Activated CD4-positive, alpha-beta T cell treated with anti-CD3 and anti-CD28 coated beads, Interleukin-2, amount 50 U/mL, for 4 hours (primary cell): ENCODE data around the gene BRCC3.
A peak's percentile ranks its signal among the peaks of the same experiment; 100 is the strongest.

Experiments
- DNase-seq, 2 experiments: peaks; one replicate each; pipeline ENCODE4 v3.0.0-alpha.2; 2020

Gene BRCC3

GRCh38 chrX:155148724-155149537, 77.6 kb downstream of the BRCC3 start:
- peak; percentile 8 to 21 for DNase-seq

- no peak for DNase-seq
Observed at GRCh38 chrX:155169881-155170280, 98.6 kb downstream of the BRCC3 start.
